Measurements from ENCODE around the gene GZMM. TPM values are rescaled to one million over a fixed set of nuclear protein-coding genes. Genes with fewer than 3 reads are reported as not detected.

The GZMM gene
- total RNA-seq, 1 experiment from 2014 or later = not detected

- no peak for DNase-seq (ENCODE audit: low spot score)
These were observed 15.1 kb downstream of the GZMM start for GRCh38 chr19:558770-559439.

- no peak for DNase-seq (ENCODE audit: low spot score)
These were observed 16.3 kb downstream of the GZMM start for GRCh38 chr19:560121-560520.

GRCh38 chr19:566403-566802 is 22.6 kb downstream of the GZMM start:
- DNase-seq (ENCODE audit: low spot score) = no peak

- DNase-seq (ENCODE audit: low spot score) = no peak
These were observed 23.0 kb downstream of the GZMM start for GRCh38 chr19:566844-567243.

GRCh38 chr19:567296-567900 is 23.5 kb downstream of the GZMM start:
- DNase-seq (ENCODE audit: low spot score) = no peak

- no peak for DNase-seq (ENCODE audit: low spot score)
These were observed 26.4 kb downstream of the GZMM start for GRCh38 chr19:570251-570686.

- peak; percentile 66 for DNase-seq (ENCODE audit: low spot score)
These were observed 27.2 kb downstream of the GZMM start for GRCh38 chr19:570937-571565.

- peak; percentile 56 for DNase-seq (ENCODE audit: low spot score)
These were observed 27.7 kb downstream of the GZMM start for GRCh38 chr19:571566-571974.

GRCh38 chr19:572140-572742 is 28.4 kb downstream of the GZMM start, which contains the start of gene BSG:
TSS of gene BSG (plus strand) at chr19:572596. CDS start at chr19:572635, 39 bp downstream.
- DNase-seq (ENCODE audit: low spot score) = peak; percentile 92

- DNase-seq (ENCODE audit: low spot score) = peak; percentile 48
These were observed 29.1 kb downstream of the GZMM start for GRCh38 chr19:572743-573518.

GRCh38 chr19:573519-573825 is 29.6 kb downstream of the GZMM start:
- no peak for DNase-seq (ENCODE audit: low spot score)

GRCh38 chr19:574658-575526 is 31.0 kb downstream of the GZMM start:
- peak; percentile 54 for DNase-seq (ENCODE audit: low spot score)

GRCh38 chr19:575527-576506 is 32.0 kb downstream of the GZMM start:
- no peak for DNase-seq (ENCODE audit: low spot score)

- no peak for DNase-seq (ENCODE audit: low spot score)
These were observed 33.0 kb downstream of the GZMM start for GRCh38 chr19:576768-577438.

- DNase-seq (ENCODE audit: low spot score) = no peak
These were observed 33.9 kb downstream of the GZMM start for GRCh38 chr19:577439-578392.

- DNase-seq (ENCODE audit: low spot score) = no peak
These were observed 35.4 kb downstream of the GZMM start for GRCh38 chr19:579111-579841.

- no peak for DNase-seq (ENCODE audit: low spot score)
These were observed 35.9 kb downstream of the GZMM start for GRCh38 chr19:579842-580155.
